HUES6 (cell line): Measurements from ENCODE around the gene DYNC1H1.

Experiments used
- H3K27ac ChIP-seq: 2 replicates; pipeline ENCODE4 v1.7.0; 2013; ENCODE audit warnings: low read depth, mild to moderate bottlenecking, low read length, inconsistent platforms
- H3K27me3 ChIP-seq: 2 replicates; pipeline ENCODE4 v1.6.1; 2013; ENCODE audit warnings: low read length; ENCODE audit not compliant: control insufficient read depth, insufficient read depth
- H3K36me3 ChIP-seq: 2 replicates; pipeline ENCODE4 v1.6.1; 2013; ENCODE audit warnings: low read length; ENCODE audit not compliant: control insufficient read depth, insufficient read depth
- H3K4me1 ChIP-seq: 2 replicates; pipeline ENCODE4 v1.6.1; 2013; ENCODE audit warnings: low read length; ENCODE audit not compliant: control insufficient read depth, insufficient read depth
- H3K4me3 ChIP-seq: 2 replicates; pipeline ENCODE4 v1.5.1; 2013; ENCODE audit warnings: low read depth, low read length
- H3K9ac ChIP-seq: one replicate; pipeline ENCODE4 v1.6.1; 2013; ENCODE audit warnings: mild to moderate bottlenecking, low read length
- H3K9me3 ChIP-seq: 2 replicates; pipeline ENCODE4 v1.6.1; 2013; ENCODE audit warnings: low read depth, low read length; ENCODE audit not compliant: control insufficient read depth, insufficient read depth

DYNC1H1 gene

GRCh38 chr14:101945171-101945570 is 19.2 kb upstream of the DYNC1H1 start:
- H3K9ac ChIP-seq, result no peak overlapping the region
- H3K27ac ChIP-seq, result no peak overlapping the region
- no peaks in the 10 kb centered on the region for H3K9me3 ChIP-seq
- no peaks in the 10 kb centered on the region for H3K36me3 ChIP-seq
- peaks cover 13% of the 10 kb centered on the region; the same call in 1 of the 2 replicates for H3K4me1 ChIP-seq
- peaks cover 54% of the 10 kb centered on the region for H3K27me3 ChIP-seq
- no peak overlapping the region for H3K4me3 ChIP-seq

- peak overlapping the region; percentile 83 for H3K27ac ChIP-seq
- no peaks in the 10 kb centered on the region for H3K36me3 ChIP-seq
Measured at GRCh38 chr14:101947577-101947903, 16.8 kb upstream of the DYNC1H1 start.

DNA sequence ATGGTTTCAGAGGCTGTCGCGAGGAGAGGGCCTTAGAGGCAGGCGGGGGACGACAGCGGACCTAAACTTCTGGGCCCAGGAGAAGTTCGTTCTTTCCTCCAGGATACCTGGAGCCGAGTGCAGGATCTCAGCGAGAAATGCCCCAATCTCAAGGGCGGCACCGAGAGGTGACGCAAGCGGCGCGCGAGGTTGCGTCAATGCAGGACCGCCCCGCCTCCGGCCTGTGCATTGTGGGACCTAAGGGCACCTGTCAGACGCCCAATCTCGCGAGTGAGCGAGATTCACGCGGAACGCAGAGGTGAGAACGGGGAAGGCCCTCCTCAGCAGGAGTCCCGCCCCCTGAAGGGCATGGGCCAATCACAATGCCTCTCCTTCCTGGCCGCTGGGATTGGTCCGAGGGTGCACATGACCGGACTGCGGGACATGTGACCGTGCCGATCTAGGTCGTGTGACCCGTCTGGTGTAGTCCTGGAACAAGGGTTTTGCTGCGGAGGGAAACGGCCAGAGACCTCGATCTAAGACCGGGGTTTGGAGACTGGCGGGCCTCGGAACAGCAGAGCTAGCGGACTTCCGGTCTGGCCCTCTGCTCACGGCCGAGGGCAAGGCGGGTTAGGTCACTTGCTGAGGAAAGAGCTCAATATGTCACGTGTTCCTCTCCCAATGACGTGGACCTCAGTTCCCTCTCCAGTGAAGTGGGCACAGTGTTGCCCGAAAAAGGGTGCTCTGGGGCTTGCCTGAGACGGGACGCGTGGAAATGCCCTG is 16.3 kb upstream of the DYNC1H1 start:
- peaks cover 37% of the 10 kb centered on the region for H3K27me3 ChIP-seq
- peak overlapping the region; percentile 83 for H3K27ac ChIP-seq
- H3K9ac ChIP-seq, result peak overlapping the region; percentile 95
- peaks cover 13% of the 10 kb centered on the region; the same call in 1 of the 2 replicates for H3K4me1 ChIP-seq
- H3K36me3 ChIP-seq, result no peaks in the 10 kb centered on the region
- H3K4me3 ChIP-seq, result peak overlapping the region; percentile 84
- H3K9me3 ChIP-seq, result no peaks in the 10 kb centered on the region

More at GRCh38 chr14:101947577-101947903, 16.8 kb upstream of the DYNC1H1 start:
- Histone ChIP-seq H3K4me1 (peaks cover 13% of the 10 kb centered on the region; the same call in 1 of the 2 replicates), H3K4me3 (peak overlapping the region; percentile 84), H3K9ac (peak overlapping the region; percentile 95), H3K9me3 (no peaks in the 10 kb centered on the region), H3K27me3 (peaks cover 42% of the 10 kb centered on the region)

DNA sequence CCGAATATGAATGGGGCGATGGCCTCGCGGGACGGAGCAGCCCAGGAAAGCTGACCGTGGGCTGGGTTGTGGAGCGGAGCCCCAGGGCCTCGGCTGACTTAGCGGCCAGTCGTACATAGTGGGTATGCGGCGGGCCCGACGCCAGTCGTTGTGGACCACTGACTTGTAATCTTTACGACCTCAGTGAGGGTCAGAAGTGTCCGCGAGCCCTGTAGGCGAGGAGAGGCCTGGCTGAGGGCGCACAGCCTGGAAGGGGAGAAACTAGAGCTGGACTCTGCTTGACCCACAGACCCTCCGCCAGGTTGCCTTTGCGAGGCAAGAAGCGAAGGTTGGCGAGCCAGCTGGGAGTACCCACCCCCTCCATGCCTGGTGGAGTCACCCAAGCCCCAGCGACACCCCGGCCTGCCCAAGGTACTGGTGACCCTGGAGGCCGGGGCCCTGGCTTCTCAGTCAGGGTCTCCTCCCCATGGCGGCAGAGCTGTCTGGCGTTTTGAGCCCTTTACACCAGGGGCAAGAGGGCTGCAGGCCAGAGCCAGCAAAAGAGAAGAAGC is 15.6 kb upstream of the DYNC1H1 start:
- peak overlapping the region; percentile 95 for H3K9ac ChIP-seq
- H3K27ac ChIP-seq, result peak overlapping the region; percentile 67
- peak overlapping the region; percentile 84 for H3K4me3 ChIP-seq
- no peaks in the 10 kb centered on the region for H3K9me3 ChIP-seq
- H3K4me1 ChIP-seq, result peaks cover 13% of the 10 kb centered on the region; the same call in 1 of the 2 replicates
- H3K27me3 ChIP-seq, result peaks cover 30% of the 10 kb centered on the region
- H3K36me3 ChIP-seq, result no peaks in the 10 kb centered on the region

- H3K4me1 ChIP-seq, result peaks cover 10% of the 10 kb centered on the region; the same call in 1 of the 2 replicates
- H3K9me3 ChIP-seq, result no peaks in the 10 kb centered on the region
- no peaks in the 10 kb centered on the region for H3K36me3 ChIP-seq
- H3K27ac ChIP-seq, result no peak overlapping the region
- H3K27me3 ChIP-seq, result peaks cover 16% of the 10 kb centered on the region
- no peak overlapping the region for H3K9ac ChIP-seq
- H3K4me3 ChIP-seq, result no peak overlapping the region
Measured at GRCh38 chr14:101950100-101950499, 14.3 kb upstream of the DYNC1H1 start.

- Histone ChIP-seq H3K27me3 (peaks cover 12% of the 10 kb centered on the region), H3K4me3 (no peak overlapping the region), H3K9ac (no peak overlapping the region), H3K9me3 (no peaks in the 10 kb centered on the region), H3K36me3 (no peaks in the 10 kb centered on the region), H3K4me1 (peaks cover 10% of the 10 kb centered on the region; the same call in 1 of the 2 replicates), H3K27ac (no peak overlapping the region)
Measured at GRCh38 chr14:101950516-101951215, 13.7 kb upstream of the DYNC1H1 start.

- Histone ChIP-seq H3K4me3 (no peak overlapping the region), H3K9ac (no peak overlapping the region), H3K4me1 (peaks cover 7% of the 10 kb centered on the region; the same call in 1 of the 2 replicates), H3K36me3 (no peaks in the 10 kb centered on the region), H3K9me3 (no peaks in the 10 kb centered on the region), H3K27me3 (no peaks in the 10 kb centered on the region), H3K27ac (no peak overlapping the region)
Measured at GRCh38 chr14:101953151-101953550, 11.2 kb upstream of the DYNC1H1 start.

- H3K9me3 ChIP-seq, result no peaks in the 10 kb centered on the region
- no peaks in the 10 kb centered on the region for H3K4me1 ChIP-seq
- no peaks in the 10 kb centered on the region for H3K36me3 ChIP-seq
Measured at GRCh38 chr14:101954501-101954900, 9.9 kb upstream of the DYNC1H1 start.

DNA sequence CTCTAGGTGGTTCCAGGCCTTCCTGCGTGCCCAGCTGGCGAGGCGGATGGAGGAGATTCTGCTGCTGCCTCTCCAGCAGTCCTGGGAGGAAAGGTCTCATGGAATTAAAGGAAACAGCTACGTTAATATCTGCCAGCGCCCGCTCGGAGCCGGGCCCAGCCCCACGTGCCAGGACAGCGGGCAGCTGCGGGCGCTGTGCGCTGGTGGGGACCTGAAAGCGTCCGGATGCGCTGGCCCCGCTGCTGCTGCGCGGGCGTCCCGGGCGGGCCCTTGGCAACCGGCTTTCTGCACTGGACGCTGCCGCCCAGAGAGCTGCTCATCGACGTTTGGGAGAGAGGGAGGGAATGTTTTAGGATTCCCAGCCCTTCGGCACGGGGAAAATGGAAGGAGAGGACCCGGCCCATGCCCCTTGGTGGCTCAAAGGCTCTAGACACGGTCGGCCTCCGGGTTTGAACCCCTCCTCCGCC is 8.6 kb upstream of the DYNC1H1 start:
- Histone ChIP-seq H3K4me1 (peaks cover 4% of the 10 kb centered on the region; the same call in 1 of the 2 replicates), H3K9ac (no peak overlapping the region), H3K27me3 (0 out of 2 replicates have a peak, but pooled peaks cover 3% of the 10 kb centered on the region), H3K4me3 (no peak overlapping the region), H3K36me3 (no peaks in the 10 kb centered on the region), H3K27ac (no peak overlapping the region), H3K9me3 (no peaks in the 10 kb centered on the region)

More at GRCh38 chr14:101954501-101954900, 9.9 kb upstream of the DYNC1H1 start:
- Histone ChIP-seq H3K27me3 (no peaks in the 10 kb centered on the region), H3K4me3 (no peak overlapping the region), H3K9ac (no peak overlapping the region), H3K27ac (no peak overlapping the region)

- Histone ChIP-seq H3K36me3 (no peaks in the 10 kb centered on the region), H3K9me3 (no peaks in the 10 kb centered on the region), H3K27me3 (peaks cover 5% of the 10 kb centered on the region; the same call in 1 of the 2 replicates), H3K4me1 (peaks cover 6% of the 10 kb centered on the region; the same call in 1 of the 2 replicates), H3K9ac (no peak overlapping the region), H3K27ac (no peak overlapping the region), H3K4me3 (no peak overlapping the region)
Measured at GRCh38 chr14:101956179-101956885, 8.0 kb upstream of the DYNC1H1 start.
